IMR-90 (cell line): Measurements from ENCODE around the gene RIMBP2. TPM values are rescaled to one million over a fixed set of nuclear protein-coding genes. Genes with fewer than 3 reads are reported as not detected.

Experiments used
- ATAC-seq: fragments of 200-7000 bp; cut with Tn5 transposase; 2 replicates; pipeline ENCODE4 v1.9.1; 2020; ENCODE audit warnings: low read depth, mild to moderate bottlenecking, moderate library complexity
- BruUV-seq: library from RNA; stranded (reverse); fragments of 400-500 nt; replicated peaks from 2 replicates; lab custom pipeline; 2021; lab: Mats Ljungman, UMichigan
- CTCF ChIA-PET: fragments of 300-600 bp; formaldehyde crosslinking; extraction: SDS; loops from one replicate; lab custom pipeline; 2021; ENCODE audit warnings: antibody characterized with exemption; lab: Yijun Ruan, JAX
- POLR2A ChIA-PET: fragments of 300-600 bp; sonication (Branson Sonifier 250); formaldehyde crosslinking; loops from one replicate; lab custom pipeline; 2022; ENCODE audit warnings: antibody characterized with exemption; ENCODE audit not compliant: unreplicated experiment; lab: Charles Lee
- DNase-seq: peaks from one replicate; pipeline ENCODE4 v3.0.0; 2013
- H2AFZ ChIP-seq: replicated peaks from 2 replicates; pipeline ENCODE3; 2013; ENCODE audit warnings: low read length, mild to moderate bottlenecking; ENCODE audit not compliant: poor library complexity
- H2AK5ac ChIP-seq: 2 replicates; pipeline ENCODE4 v1.6.1; 2013; ENCODE audit warnings: low read depth, low read length, inconsistent platforms
- H2AK9ac ChIP-seq: replicated peaks from 2 replicates; pipeline ENCODE3; 2013; ENCODE audit warnings: mild to moderate bottlenecking, low read depth, low read length, moderate library complexity; ENCODE audit not compliant: poor library complexity
- H2BK120ac ChIP-seq: 2 replicates; pipeline ENCODE4 v1.6.1; 2013; ENCODE audit warnings: low read depth, low read length, inconsistent platforms
- H2BK15ac ChIP-seq: 3 replicates; pipeline ENCODE4 v1.6.1; 2013; ENCODE audit warnings: low read depth, low read length, inconsistent platforms
- H2BK20ac ChIP-seq: 2 replicates; pipeline ENCODE4 v1.6.1; 2013; ENCODE audit warnings: low read depth, mild to moderate bottlenecking, inconsistent platforms, low read length, moderate library complexity
- H2BK5ac ChIP-seq: 2 replicates; pipeline ENCODE4 v1.6.1; 2013; ENCODE audit warnings: mild to moderate bottlenecking, low read depth, low read length, inconsistent platforms; ENCODE audit not compliant: poor library complexity, severe bottlenecking
- H3K14ac ChIP-seq: replicated peaks from 2 replicates; pipeline ENCODE4 v1.6.1; 2013; ENCODE audit warnings: low read depth, low read length, inconsistent platforms
- H3K18ac ChIP-seq: 2 replicates; pipeline ENCODE4 v1.6.1; 2013; ENCODE audit warnings: low read depth, low read length, control low read depth
- H3K23ac ChIP-seq: 2 replicates; pipeline ENCODE4 v1.6.1; 2013; ENCODE audit warnings: low read depth, low read length, inconsistent platforms
- H3K27ac ChIP-seq: 2 replicates; pipeline ENCODE4 v1.5.1; 2013; ENCODE audit warnings: mild to moderate bottlenecking, control low read depth, low read length; ENCODE audit not compliant: insufficient read depth
- H3K27me3 ChIP-seq: 2 replicates; pipeline ENCODE4 v1.6.1; 2013; ENCODE audit warnings: low read length; ENCODE audit not compliant: control insufficient read depth, insufficient read depth
- H3K36me3 ChIP-seq: 2 replicates; pipeline ENCODE4 v1.6.1; 2013; ENCODE audit warnings: low read length, mixed read lengths; ENCODE audit not compliant: control insufficient read depth, insufficient read depth
- H3K4ac ChIP-seq: 2 replicates; pipeline ENCODE4 v1.6.1; 2013; ENCODE audit warnings: low read depth, low read length, inconsistent platforms
- H3K4me1 ChIP-seq: 2 replicates; pipeline ENCODE4 v1.6.1; 2013; ENCODE audit warnings: low read length, mixed read lengths; ENCODE audit not compliant: control insufficient read depth, insufficient read depth
- H3K4me2 ChIP-seq: 2 replicates; pipeline ENCODE4 v1.6.1; 2013; ENCODE audit warnings: low read depth, mild to moderate bottlenecking, control low read depth, low read length, moderate library complexity
- H3K4me3 ChIP-seq: 2 replicates; pipeline ENCODE4 v1.5.1; 2013; ENCODE audit warnings: low read depth, mild to moderate bottlenecking, control low read depth, low read length, moderate library complexity; ENCODE audit not compliant: insufficient read depth
- H3K56ac ChIP-seq: 2 replicates; pipeline ENCODE4 v1.6.1; 2013; ENCODE audit warnings: low read length, inconsistent platforms; ENCODE audit not compliant: insufficient read depth; ENCODE audit errors: extremely low read depth
- H3K79me1 ChIP-seq, 2 experiments: 2 replicates each; pipeline ENCODE4 v1.6.1; 2013; ENCODE audit warnings: low read length in 2 of 2, inconsistent platforms in 1 of 2, low read depth in 1 of 2
- H3K9ac ChIP-seq: 2 replicates; pipeline ENCODE4 v1.6.1; 2013; ENCODE audit warnings: low read depth, low read length, control low read depth
- H3K9me1 ChIP-seq: 2 replicates; pipeline ENCODE4 v1.6.1; 2013; ENCODE audit warnings: low read length, inconsistent platforms; ENCODE audit not compliant: insufficient read depth
- H3K9me3 ChIP-seq: 2 replicates; pipeline ENCODE4 v1.6.1; 2013; ENCODE audit warnings: low read length; ENCODE audit not compliant: control insufficient read depth, insufficient read depth
- H4K20me1 ChIP-seq: 2 replicates; pipeline ENCODE4 v1.6.1; 2013; ENCODE audit warnings: low read length, inconsistent platforms; ENCODE audit not compliant: insufficient read depth
- H4K5ac ChIP-seq: 2 replicates; pipeline ENCODE4 v1.6.1; 2013; ENCODE audit warnings: mild to moderate bottlenecking, low read depth, low read length, control low read depth
- H4K8ac ChIP-seq, 2 experiments: 2 replicates each; pipeline ENCODE4 v1.6.1; 2013; ENCODE audit warnings: low read depth in 2 of 2, low read length in 2 of 2, control low read depth in 1 of 2, inconsistent platforms in 1 of 2
- H4K91ac ChIP-seq: 2 replicates; pipeline ENCODE4 v1.6.1; 2013; ENCODE audit warnings: low read depth, low read length, inconsistent platforms; ENCODE audit not compliant: insufficient read depth
- BHLHE40 ChIP-seq: fragments of 150-350 bp; IDR thresholded peaks from 2 replicates; pipeline ENCODE4 v1.6.1; 2016; ENCODE audit warnings: mild to moderate bottlenecking, low read depth, low read length
- CEBPB ChIP-seq: IDR thresholded peaks from 2 replicates; pipeline ENCODE4 v1.6.1; 2012; ENCODE audit warnings: low read depth, low read length, improper control_type of control experiment
- CHD1 ChIP-seq: IDR thresholded peaks from 2 replicates; pipeline ENCODE4 v1.6.1; 2012; ENCODE audit warnings: low read depth, low read length, improper control_type of control experiment
- FOS ChIP-seq: fragments of 150-350 bp; IDR thresholded peaks from 2 replicates; pipeline ENCODE4 v1.6.1; 2016; ENCODE audit warnings: low read depth, low read length
- MAFK ChIP-seq: IDR thresholded peaks from 2 replicates; pipeline ENCODE4 v1.6.1; 2012; ENCODE audit warnings: low read depth, low read length, improper control_type of control experiment
- MAZ ChIP-seq: IDR thresholded peaks from 2 replicates; pipeline ENCODE4 v1.6.1; 2012; ENCODE audit warnings: low read depth, mild to moderate bottlenecking, low read length, improper control_type of control experiment, moderate library complexity, borderline replicate concordance
- POLR2A ChIP-seq: IDR thresholded peaks from 2 replicates; pipeline ENCODE4 v1.6.1; 2012; ENCODE audit warnings: mild to moderate bottlenecking, low read depth, low read length
- RAD21 ChIP-seq: IDR thresholded peaks from 2 replicates; pipeline ENCODE4 v1.6.1; 2012; ENCODE audit warnings: low read length, improper control_type of control experiment
- RFX5 ChIP-seq: IDR thresholded peaks from 2 replicates; pipeline ENCODE4 v1.8.0; 2012; ENCODE audit warnings: low read depth, mild to moderate bottlenecking, low read length, moderate library complexity
- SMC3 ChIP-seq: fragments of 150-350 bp; IDR thresholded peaks from 2 replicates; pipeline ENCODE4 v1.6.1; 2016; ENCODE audit warnings: low read depth, mild to moderate bottlenecking, antibody characterized with exemption, low read length, moderate library complexity
- USF2 ChIP-seq: fragments of 150-350 bp; IDR thresholded peaks from 2 replicates; pipeline ENCODE4 v1.6.1; 2017; ENCODE audit warnings: mild to moderate bottlenecking, antibody characterized with exemption, low read length, low read depth
- WGBS, 2 experiments: methylation state at CpG; one replicate each; pipeline versions ENCODE4 v1.1.5 to v1.1.7; 2013; ENCODE audit warnings: missing lambda C conversion rate in 2 of 2; ENCODE audit not compliant: insufficient read length in 1 of 2; ENCODE audit errors: extremely low coverage in 2 of 2; 5-methylcytosine and 5-hydroxymethylcytosine counted together
- dilution Hi-C: fragments of 300-500 bp; cut with HindIII; formaldehyde crosslinking; loops from one replicate; pipeline ENCODE4 v1.14.3; 2018; ENCODE audit warnings: low sequenced_read_pairs; ENCODE audit not compliant: unreplicated experiment
- in situ Hi-C: fragments of 300-500 bp; cut with MboI; formaldehyde crosslinking; loops from 3 replicates; pipeline ENCODE4 v1.14.3; 2019; ENCODE audit warnings: low sequenced_read_pairs, inconsistent platforms, mixed read lengths
- intact Hi-C: fragments of 100-400 bp; cut with micrococcal nuclease; formaldehyde crosslinking; loops from 2 replicates; pipeline ENCODE4 v1.10.0; 2022
- polyA plus RNA-seq, 3 experiments: library from polyadenylated mRNA; depleted of rRNA; stranded (reverse); fragments of >200 nt; gene quantifications; 2 replicates each; pipeline ENCODE4 v1.2.3, GENCODE V29; 2012; ENCODE audit warnings: low replicate concordance in 1 of 3
- total RNA-seq: library from RNA; depleted of rRNA; stranded (reverse); fragments of >200 nt; gene quantifications from 2 replicates; pipeline ENCODE4 v1.2.3, GENCODE V29; 2012
- TF ChIP-seq, protein P1 (sequence below): conservative IDR thresholded peaks from 2 replicates; pipeline ENCODE4 v1.5.1; 2012; ENCODE audit warnings: mild to moderate bottlenecking, low read depth, low read length, improper control_type of control experiment
- TF ChIP-seq, protein P2 (sequence below): fragments of 150-350 bp; IDR thresholded peaks from 2 replicates; pipeline ENCODE4 v1.6.1; 2016; ENCODE audit warnings: low read depth, mild to moderate bottlenecking, low read length, moderate library complexity, borderline replicate concordance

The RIMBP2 gene
- total and polyA plus RNA-seq, 2 of the 4 experiments (the other 2 are of a cell fraction) = not detected

DNA sequence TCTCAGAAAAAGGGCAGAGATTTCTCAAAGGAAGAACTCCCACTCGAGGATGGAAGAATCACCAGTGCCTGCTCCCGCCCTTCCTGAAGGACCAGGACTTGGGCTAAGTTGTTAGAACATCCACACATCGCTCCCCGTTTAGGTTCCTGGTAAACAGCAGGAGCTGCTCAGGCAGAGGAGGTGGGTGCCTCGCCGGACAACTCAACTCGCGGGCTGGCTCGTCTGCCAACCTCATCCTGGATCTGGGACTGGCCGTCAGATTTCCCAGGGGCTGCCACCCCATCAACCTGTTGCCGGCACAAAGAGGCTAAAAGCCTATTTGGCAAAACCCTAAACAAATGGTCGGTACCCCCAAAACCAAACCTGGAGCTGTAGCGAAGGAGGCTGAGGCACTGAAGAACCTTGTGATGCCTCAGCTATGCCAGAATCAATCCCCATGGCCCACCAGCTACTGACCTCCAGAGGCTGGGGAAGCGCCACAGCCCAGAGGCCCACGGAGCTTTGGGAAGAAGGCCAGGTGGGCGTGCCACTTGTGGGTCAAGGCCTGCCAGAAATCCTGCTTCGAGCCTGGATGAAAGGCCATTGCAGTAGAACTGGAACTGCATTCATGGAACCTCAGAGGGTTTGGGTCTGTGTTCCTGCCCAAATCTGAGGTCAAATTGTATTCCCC lies 42.9 kb downstream of the RIMBP2 start:
- dilution Hi-C loops = no loop called here
- POLR2A ChIA-PET = no interaction called here

More for the DNA sequence above, 42.9 kb downstream of the RIMBP2 start:
- no TSS peak for BruUV-seq
- no peak overlapping the region for H2AK9ac ChIP-seq
- intact Hi-C loops (no loop called here), in situ Hi-C loops (no loop called here)
- H3K14ac ChIP-seq = no peak overlapping the region
- no peaks in the 10 kb centered on the region for H3K36me3 ChIP-seq
- no peak overlapping the region for H4K8ac ChIP-seq
- no peak overlapping the region for H2BK5ac ChIP-seq
- peaks cover 49% of the 10 kb centered on the region for H3K9me3 ChIP-seq
- H4K20me1 ChIP-seq = no peaks in the 10 kb centered on the region
- H4K5ac ChIP-seq = no peak overlapping the region
- no peak overlapping the region for H2BK120ac ChIP-seq
- no peak overlapping the region for H2BK15ac ChIP-seq
- 60% methylated on average over 3 of the region's 17 CpGs; no CpG with 5 or more reads in 1 of the 2 experiments for WGBS, 2 experiments
- H3K9me1 ChIP-seq = no peaks in the 10 kb centered on the region
- H3K9ac ChIP-seq = no peak overlapping the region
- no peak overlapping the region for H4K91ac ChIP-seq
- no peaks in the 10 kb centered on the region for H3K79me1 ChIP-seq
- H3K4ac ChIP-seq = no peak overlapping the region
- H3K27me3 ChIP-seq = no peaks in the 10 kb centered on the region
- DNase-seq (no peak), ATAC-seq (no peak)
- no peak overlapping the region for H2BK20ac ChIP-seq
- no peak overlapping the region for H3K27ac ChIP-seq
- no peak overlapping the region for H3K56ac ChIP-seq
- TF ChIP-seq RAD21 = no peak
- TF ChIP-seq CEBPB = no peak
- no peak for TF ChIP-seq POLR2A
- no peak for TF ChIP-seq BHLHE40
- no peak for TF ChIP-seq MAFK
- no peak for TF ChIP-seq RFX5
- TF ChIP-seq SMC3 = no peak
- no peak for TF ChIP-seq USF2
- no peak for TF ChIP-seq MAZ
- TF ChIP-seq, protein P1, sequence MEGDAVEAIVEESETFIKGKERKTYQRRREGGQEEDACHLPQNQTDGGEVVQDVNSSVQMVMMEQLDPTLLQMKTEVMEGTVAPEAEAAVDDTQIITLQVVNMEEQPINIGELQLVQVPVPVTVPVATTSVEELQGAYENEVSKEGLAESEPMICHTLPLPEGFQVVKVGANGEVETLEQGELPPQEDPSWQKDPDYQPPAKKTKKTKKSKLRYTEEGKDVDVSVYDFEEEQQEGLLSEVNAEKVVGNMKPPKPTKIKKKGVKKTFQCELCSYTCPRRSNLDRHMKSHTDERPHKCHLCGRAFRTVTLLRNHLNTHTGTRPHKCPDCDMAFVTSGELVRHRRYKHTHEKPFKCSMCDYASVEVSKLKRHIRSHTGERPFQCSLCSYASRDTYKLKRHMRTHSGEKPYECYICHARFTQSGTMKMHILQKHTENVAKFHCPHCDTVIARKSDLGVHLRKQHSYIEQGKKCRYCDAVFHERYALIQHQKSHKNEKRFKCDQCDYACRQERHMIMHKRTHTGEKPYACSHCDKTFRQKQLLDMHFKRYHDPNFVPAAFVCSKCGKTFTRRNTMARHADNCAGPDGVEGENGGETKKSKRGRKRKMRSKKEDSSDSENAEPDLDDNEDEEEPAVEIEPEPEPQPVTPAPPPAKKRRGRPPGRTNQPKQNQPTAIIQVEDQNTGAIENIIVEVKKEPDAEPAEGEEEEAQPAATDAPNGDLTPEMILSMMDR = no peak
- TF ChIP-seq, protein P2, sequence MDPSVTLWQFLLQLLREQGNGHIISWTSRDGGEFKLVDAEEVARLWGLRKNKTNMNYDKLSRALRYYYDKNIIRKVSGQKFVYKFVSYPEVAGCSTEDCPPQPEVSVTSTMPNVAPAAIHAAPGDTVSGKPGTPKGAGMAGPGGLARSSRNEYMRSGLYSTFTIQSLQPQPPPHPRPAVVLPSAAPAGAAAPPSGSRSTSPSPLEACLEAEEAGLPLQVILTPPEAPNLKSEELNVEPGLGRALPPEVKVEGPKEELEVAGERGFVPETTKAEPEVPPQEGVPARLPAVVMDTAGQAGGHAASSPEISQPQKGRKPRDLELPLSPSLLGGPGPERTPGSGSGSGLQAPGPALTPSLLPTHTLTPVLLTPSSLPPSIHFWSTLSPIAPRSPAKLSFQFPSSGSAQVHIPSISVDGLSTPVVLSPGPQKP = no peak
- TF ChIP-seq FOS = no peak
- no peak for TF ChIP-seq CHD1
- H2AK5ac ChIP-seq = no peak overlapping the region
- H3K23ac ChIP-seq = no peak overlapping the region
- H2AFZ ChIP-seq = no peak overlapping the region
- H3K4me2 ChIP-seq = no peak overlapping the region
- no peaks in the 10 kb centered on the region for H3K4me1 ChIP-seq
- H3K18ac ChIP-seq = no peak overlapping the region
- CTCF ChIA-PET = no interaction called here
- no peak overlapping the region for H3K4me3 ChIP-seq
